RCC 7860 (cell line): ENCODE data around the gene ACBD5.

Experiments used
- DNase-seq: peaks from one replicate; pipeline ENCODE4 v3.0.0-alpha.2; 2015; ENCODE audit warnings: low spot score
- FAIRE-seq: peaks from 2 replicates; lab custom pipeline; 2012; peaks lifted over from hg19 to GRCh38; lab: Jason Lieb, UNC

ACBD5 gene

GRCh38 chr10:27153329-27153728, 87.3 kb downstream of the ACBD5 start:
- DNase-seq (no peak), FAIRE-seq (no peak)

- FAIRE-seq (no peak), DNase-seq (no peak)
These were observed 87.9 kb downstream of the ACBD5 start for GRCh38 chr10:27152687-27153086.

GRCh38 chr10:27150261-27150660, 90.3 kb downstream of the ACBD5 start:
- FAIRE-seq (no peak), DNase-seq (no peak)

GRCh38 chr10:27147701-27148100, 92.9 kb downstream of the ACBD5 start:
- DNase-seq (no peak), FAIRE-seq (no peak)

- DNase-seq (no peak), FAIRE-seq (no peak)
These were observed 94.7 kb downstream of the ACBD5 start for GRCh38 chr10:27145937-27146336.
